Neutrophil (primary cell): ENCODE results near the gene GBE1.

ENCODE experiments used
- H3K27ac ChIP-seq: fragments of 200-600 bp; sonication (generic); 2 replicates; pipeline ENCODE4 v1.5.1; 2016; ENCODE audit warnings: mild to moderate bottlenecking, moderate library complexity
- H3K27me3 ChIP-seq: fragments of 200-600 bp; sonication (generic); 2 replicates; pipeline ENCODE4 v1.6.0; 2016; ENCODE audit warnings: mild to moderate bottlenecking
- H3K36me3 ChIP-seq: fragments of 200-600 bp; sonication (generic); 2 replicates; pipeline ENCODE4 v1.5.1; 2017
- H3K4me1 ChIP-seq, 2 experiments: fragments of 200-600 bp in 1 of 2; sonication (generic) in 1 of 2; 1 replicate in 1 of 2; 2 replicates in 1 of 2; pipeline versions ENCODE4 v1.5.1 to v1.6.1; 2013 to 2016; ENCODE audit warnings: low read depth in 1 of 2, low read length in 1 of 2, mild to moderate bottlenecking in 1 of 2, moderate library complexity in 1 of 2; ENCODE audit not compliant: control insufficient read depth in 1 of 2, insufficient read depth in 1 of 2
- H3K4me3 ChIP-seq, 2 experiments: fragments of 200-600 bp in 1 of 2; sonication (generic) in 1 of 2; 1 replicate in 1 of 2; 2 replicates in 1 of 2; pipeline ENCODE4 v1.5.1; 2013 to 2016; ENCODE audit warnings: low read depth in 1 of 2, low read length in 1 of 2, mild to moderate bottlenecking in 1 of 2, moderate library complexity in 1 of 2
- H3K9me3 ChIP-seq: fragments of 200-600 bp; sonication (generic); 2 replicates; pipeline ENCODE4 v1.5.1; 2016
- CTCF ChIP-seq: fragments of 200-600 bp; sonication (generic); IDR thresholded peaks from 2 replicates; pipeline ENCODE4 v1.5.1; 2016; ENCODE audit warnings: antibody characterized with exemption

GBE1 gene

GRCh38 chr3:81540787-81541186 is 220.7 kb downstream of the GBE1 start:
- Histone ChIP-seq H3K36me3 (peaks cover 9% of the 10 kb centered on the region), H3K4me1 (no peaks in the 10 kb centered on the region), H3K27me3 (no peaks in the 10 kb centered on the region), H3K9me3 (no peaks in the 10 kb centered on the region), H3K27ac (no peak overlapping the region), H3K4me3 (no peak overlapping the region)
- no peak for TF ChIP-seq CTCF

- no peak for TF ChIP-seq CTCF
- no peak overlapping the region for H3K4me3 ChIP-seq
- no peaks in the 10 kb centered on the region for H3K9me3 ChIP-seq
- peaks cover 58% of the 10 kb centered on the region for H3K36me3 ChIP-seq
- H3K27me3 ChIP-seq, result no peaks in the 10 kb centered on the region
- no peak overlapping the region for H3K27ac ChIP-seq
- no peaks in the 10 kb centered on the region for H3K4me1 ChIP-seq
Measured at GRCh38 chr3:81531846-81532245, 229.6 kb downstream of the GBE1 start.

GRCh38 chr3:81531263-81531662 is 230.2 kb downstream of the GBE1 start:
- H3K36me3 ChIP-seq, result peaks cover 53% of the 10 kb centered on the region
- no peak overlapping the region for H3K27ac ChIP-seq
- no peak overlapping the region for H3K4me3 ChIP-seq
- no peaks in the 10 kb centered on the region for H3K9me3 ChIP-seq
- no peaks in the 10 kb centered on the region for H3K4me1 ChIP-seq
- no peaks in the 10 kb centered on the region for H3K27me3 ChIP-seq
- TF ChIP-seq CTCF, result no peak

- no peak for TF ChIP-seq CTCF
- Histone ChIP-seq H3K9me3 (no peaks in the 10 kb centered on the region), H3K4me3 (no peak overlapping the region), H3K27ac (no peak overlapping the region), H3K4me1 (no peaks in the 10 kb centered on the region), H3K36me3 (peaks cover 52% of the 10 kb centered on the region), H3K27me3 (no peaks in the 10 kb centered on the region)
Measured at GRCh38 chr3:81530180-81530939, 231.1 kb downstream of the GBE1 start.

GRCh38 chr3:81521855-81522254 is 239.6 kb downstream of the GBE1 start:
- TF ChIP-seq CTCF, result no peak

More at GRCh38 chr3:81521855-81522254, 239.6 kb downstream of the GBE1 start:
- H3K27ac ChIP-seq, result no peak overlapping the region
- no peaks in the 10 kb centered on the region for H3K4me1 ChIP-seq
- H3K4me3 ChIP-seq, result no peak overlapping the region
- H3K9me3 ChIP-seq, result no peaks in the 10 kb centered on the region
- peaks cover 13% of the 10 kb centered on the region for H3K36me3 ChIP-seq
- no peaks in the 10 kb centered on the region for H3K27me3 ChIP-seq
